Choroid plexus epithelial cell (primary cell): Measurements from ENCODE around the gene TMEM151B.

Source experiments
- DNase-seq: peaks from one replicate; pipeline ENCODE4 v3.0.0-alpha.2; 2010; ENCODE audit warnings: low read depth
- H3K4me3 ChIP-seq: 2 replicates; pipeline ENCODE4 v1.5.1; 2011; ENCODE audit warnings: low read depth, mild to moderate bottlenecking, control low read depth, low read length, moderate library complexity
- TF ChIP-seq, protein P1 (sequence below): conservative IDR thresholded peaks from 2 replicates; pipeline ENCODE4 v1.5.1; 2011; ENCODE audit warnings: low read depth, mild to moderate bottlenecking, control low read depth, inconsistent platforms, low read length, moderate library complexity

The TMEM151B gene

DNA sequence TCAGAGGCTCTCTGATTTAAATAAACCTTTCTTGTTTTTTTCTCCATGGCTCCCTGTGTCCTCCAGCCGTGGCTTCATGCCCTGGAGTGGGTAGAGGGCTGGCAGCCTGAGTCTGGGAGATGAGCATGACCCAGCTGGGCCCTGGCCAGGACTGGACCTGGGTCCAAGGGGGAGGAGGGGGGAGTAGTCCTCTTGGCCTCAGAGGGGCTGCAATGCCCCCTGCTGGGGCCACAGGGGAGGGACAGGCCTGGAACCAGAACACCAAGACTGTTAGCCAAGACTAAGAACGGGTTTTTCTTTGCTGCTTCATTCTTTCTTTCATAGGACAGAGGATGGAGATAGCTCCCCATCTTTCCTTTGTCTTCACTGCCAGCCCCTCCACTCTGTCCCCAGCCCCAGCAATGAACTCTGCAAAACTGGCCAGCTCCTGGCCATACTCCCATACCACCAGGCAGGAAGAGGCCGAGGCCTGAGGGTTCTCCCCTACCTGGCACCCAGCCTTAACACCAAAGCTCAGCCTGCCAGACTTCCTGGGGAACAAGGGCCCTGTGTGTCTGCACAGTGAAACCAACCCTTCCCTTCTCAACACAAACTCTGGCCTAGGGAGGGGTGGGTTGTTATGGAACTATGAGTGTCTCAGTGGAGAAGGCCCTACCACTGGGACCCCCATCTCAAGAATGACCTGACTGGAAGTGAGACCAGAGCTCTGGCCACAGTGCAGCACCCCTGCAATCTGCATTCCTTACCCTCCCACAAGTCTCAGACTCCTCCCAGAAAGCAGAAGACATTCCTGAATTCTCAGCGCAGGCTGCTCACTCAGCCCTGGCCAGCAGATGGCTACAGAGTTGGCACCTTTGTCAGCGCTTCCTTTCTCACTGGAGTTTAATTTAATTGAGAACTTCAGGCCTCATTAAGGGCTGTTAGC, 35.9 kb upstream of the TMEM151B start:
- no peak overlapping the region for H3K4me3 ChIP-seq
- TF ChIP-seq, protein P1, sequence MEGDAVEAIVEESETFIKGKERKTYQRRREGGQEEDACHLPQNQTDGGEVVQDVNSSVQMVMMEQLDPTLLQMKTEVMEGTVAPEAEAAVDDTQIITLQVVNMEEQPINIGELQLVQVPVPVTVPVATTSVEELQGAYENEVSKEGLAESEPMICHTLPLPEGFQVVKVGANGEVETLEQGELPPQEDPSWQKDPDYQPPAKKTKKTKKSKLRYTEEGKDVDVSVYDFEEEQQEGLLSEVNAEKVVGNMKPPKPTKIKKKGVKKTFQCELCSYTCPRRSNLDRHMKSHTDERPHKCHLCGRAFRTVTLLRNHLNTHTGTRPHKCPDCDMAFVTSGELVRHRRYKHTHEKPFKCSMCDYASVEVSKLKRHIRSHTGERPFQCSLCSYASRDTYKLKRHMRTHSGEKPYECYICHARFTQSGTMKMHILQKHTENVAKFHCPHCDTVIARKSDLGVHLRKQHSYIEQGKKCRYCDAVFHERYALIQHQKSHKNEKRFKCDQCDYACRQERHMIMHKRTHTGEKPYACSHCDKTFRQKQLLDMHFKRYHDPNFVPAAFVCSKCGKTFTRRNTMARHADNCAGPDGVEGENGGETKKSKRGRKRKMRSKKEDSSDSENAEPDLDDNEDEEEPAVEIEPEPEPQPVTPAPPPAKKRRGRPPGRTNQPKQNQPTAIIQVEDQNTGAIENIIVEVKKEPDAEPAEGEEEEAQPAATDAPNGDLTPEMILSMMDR: peak; percentile 86
- DNase-seq: peak; percentile 87

GRCh38 chr6:44235269-44235668, 35.0 kb upstream of the TMEM151B start:
- DNase-seq: no peak
- H3K4me3 ChIP-seq: no peak overlapping the region
- TF ChIP-seq, protein P1: no peak

DNA sequence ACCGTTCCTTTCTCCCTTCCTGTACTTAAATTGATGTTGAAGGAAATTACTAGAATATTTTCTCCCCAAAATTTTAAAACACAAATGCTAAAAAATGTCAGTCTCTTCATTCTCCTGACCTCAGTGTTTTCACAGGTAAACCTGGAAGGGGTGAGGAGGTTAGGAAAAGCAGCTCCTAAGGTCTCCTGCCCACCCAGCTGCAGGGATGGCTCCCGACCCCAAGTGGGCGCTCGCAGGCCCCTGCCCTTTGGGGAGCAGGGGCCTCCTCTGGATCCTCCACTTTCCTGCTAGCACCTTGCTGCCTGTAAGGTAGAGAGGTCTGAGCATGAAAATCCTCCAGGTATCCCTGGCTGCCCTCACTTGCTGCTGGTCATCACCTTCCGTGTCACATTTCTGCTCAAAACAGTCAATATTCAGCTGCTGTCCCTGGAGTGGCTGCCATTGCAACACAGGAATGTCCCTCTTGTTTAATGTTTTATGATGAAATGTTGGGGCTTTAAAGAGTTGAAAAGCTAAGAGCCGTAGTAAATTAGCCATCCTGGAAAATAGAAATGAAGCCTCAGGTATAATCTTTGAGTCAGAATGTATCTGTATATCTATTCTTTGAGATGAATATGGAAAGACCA, 34.2 kb upstream of the TMEM151B start:
- TF ChIP-seq, protein P1: no peak
- DNase-seq: no peak
- no peak overlapping the region for H3K4me3 ChIP-seq

GRCh38 chr6:44237021-44237812, 33.0 kb upstream of the TMEM151B start:
- TF ChIP-seq, protein P1: no peak
- DNase-seq: peak; percentile 85
- peak overlapping the region; percentile 81 for H3K4me3 ChIP-seq

DNA sequence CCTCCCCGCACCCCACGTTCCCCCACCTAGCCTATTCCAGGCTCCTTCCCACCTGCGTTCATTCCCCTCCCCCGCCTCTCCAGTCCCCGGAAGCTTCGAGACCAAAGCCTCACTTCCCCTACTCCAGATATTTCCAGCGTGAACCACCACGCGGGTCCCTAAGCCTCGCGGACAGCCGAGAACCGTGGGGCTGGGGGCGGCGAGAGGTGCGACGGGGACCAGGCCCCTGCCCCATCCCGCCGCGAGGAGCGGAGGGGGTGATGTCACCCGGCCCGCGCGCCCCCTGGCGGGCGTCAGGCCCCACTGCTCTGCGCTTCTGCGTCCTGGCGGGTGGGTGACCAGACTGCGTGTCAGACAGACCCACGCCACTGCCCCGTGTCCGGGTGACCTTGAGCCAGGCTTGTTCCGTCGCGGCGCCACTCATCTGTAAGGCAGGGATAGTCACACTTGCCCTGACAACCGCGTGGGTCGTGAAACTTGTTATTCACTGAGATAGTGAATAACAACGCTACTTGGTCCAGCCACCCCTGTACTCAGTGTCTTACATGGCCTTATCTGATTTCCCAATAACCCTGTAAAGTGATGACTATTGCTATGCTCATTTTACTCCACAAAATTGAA, 32.3 kb upstream of the TMEM151B start:
- H3K4me3 ChIP-seq: peak overlapping the region; percentile 81
- DNase-seq: peak; percentile 62

More for the DNA sequence above, 32.3 kb upstream of the TMEM151B start:
- TF ChIP-seq, protein P1: peak; percentile 74
